Fibroblast of mammary gland (primary cell): ENCODE measurements around the gene CACNA1F.

ENCODE experiments used
- DNase-seq: peaks from one replicate; pipeline ENCODE4 v3.0.0-alpha.2; 2010; ENCODE audit warnings: low read depth
- H3K4me3 ChIP-seq: 2 replicates; pipeline ENCODE4 v1.5.1; 2011; ENCODE audit warnings: low read depth, mild to moderate bottlenecking, low read length, moderate library complexity; ENCODE audit not compliant: control insufficient read depth
- CTCF ChIP-seq: conservative IDR thresholded peaks from 2 replicates; pipeline ENCODE4 v1.5.1; 2011; ENCODE audit warnings: low read depth, low read length, inconsistent platforms; ENCODE audit not compliant: control insufficient read depth, insufficient read depth

CACNA1F gene

GRCh38 chrX:49233176-49233575 lies at the start of gene CACNA1F:
TSS of gene CACNA1F (minus strand) at chrX:49233340. CDS start at chrX:49233309, 31 bp downstream.
- no peak for DNase-seq
- no peak within 1 kb of the TSS for H3K4me3 ChIP-seq
- TF ChIP-seq CTCF, result no peak

GRCh38 chrX:49282647-49283011 lies 49.5 kb upstream of the CACNA1F start:
- DNase-seq, result peak; percentile 48
- TF ChIP-seq CTCF, result peak; percentile 42
- no peak overlapping the region for H3K4me3 ChIP-seq

- H3K4me3 ChIP-seq, result no peak overlapping the region
- no peak for DNase-seq
- no peak for TF ChIP-seq CTCF
Measured at GRCh38 chrX:49278081-49278480, 44.9 kb upstream of the CACNA1F start.

DNA sequence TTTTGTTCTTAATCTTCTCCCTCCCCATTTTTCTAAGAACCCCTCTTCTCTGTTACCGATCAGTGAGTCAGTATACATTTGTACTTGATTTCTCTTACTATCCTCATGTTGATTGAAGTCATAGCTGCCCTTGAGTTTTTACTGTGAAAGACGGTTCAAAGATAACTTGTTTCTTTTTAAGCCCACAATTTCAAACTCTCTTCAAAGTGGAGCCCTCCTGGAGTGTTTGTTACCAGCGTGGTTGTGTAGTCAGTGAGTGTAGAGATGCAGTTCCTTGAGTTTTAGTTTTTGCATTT lies 44.3 kb upstream of the CACNA1F start:
- H3K4me3 ChIP-seq, result no peak overlapping the region
- no peak for DNase-seq
- TF ChIP-seq CTCF, result no peak

GRCh38 chrX:49276671-49277534 lies 43.8 kb upstream of the CACNA1F start:
- no peak for TF ChIP-seq CTCF
- DNase-seq, result peak; percentile 34
- no peak overlapping the region for H3K4me3 ChIP-seq

GRCh38 chrX:49276207-49276606 lies 43.1 kb upstream of the CACNA1F start:
- H3K4me3 ChIP-seq, result no peak overlapping the region
- no peak for DNase-seq
- no peak for TF ChIP-seq CTCF
